PC-9 (cell line): Measurements from ENCODE around the gene GRM7. TPM values are rescaled to one million over a fixed set of nuclear protein-coding genes. Genes with fewer than 3 reads are reported as not detected.

ENCODE experiments used
- BruUV-seq: library from RNA; stranded (reverse); fragments of 400-500 nt; replicated peaks from 2 replicates; lab custom pipeline; 2021; lab: Mats Ljungman, UMichigan
- CTCF ChIA-PET: fragments of 300-600 bp; sonication (Branson Sonifier 250); formaldehyde crosslinking; loops from one replicate; lab custom pipeline; 2022; ENCODE audit warnings: antibody characterized with exemption; lab: Charles Lee
- POLR2A ChIA-PET: fragments of 300-600 bp; sonication (Branson Sonifier 250); formaldehyde crosslinking; loops from one replicate; lab custom pipeline; 2022; ENCODE audit warnings: antibody characterized with exemption; ENCODE audit not compliant: unreplicated experiment; lab: Charles Lee
- DNase-seq, 2 experiments: peaks; one replicate each; pipeline versions ENCODE4 v3.0.0 to v3.0.0-alpha.2; 2015 to 2022; ENCODE audit warnings: mixed read lengths in 1 of 2
- H2AFZ ChIP-seq: fragments of 200-600 bp; sonication (generic); 2 replicates; pipeline ENCODE4 v1.8.1; 2017; ENCODE audit warnings: antibody characterized with exemption
- H3F3A ChIP-seq: fragments of 200-600 bp; sonication (generic); 2 replicates; pipeline ENCODE4 v1.8.1; 2017; ENCODE audit warnings: antibody characterized with exemption, mild to moderate bottlenecking, low read depth; ENCODE audit not compliant: insufficient read depth
- H3K27ac ChIP-seq: fragments of 200-600 bp; sonication (generic); 2 replicates; pipeline ENCODE4 v1.6.1; 2016; ENCODE audit warnings: mixed run types
- H3K27me3 ChIP-seq: fragments of 200-600 bp; sonication (generic); 2 replicates; pipeline ENCODE4 v1.6.1; 2016; ENCODE audit warnings: low read depth, mixed run types; ENCODE audit not compliant: insufficient read depth
- H3K36me3 ChIP-seq: fragments of 200-600 bp; sonication (generic); 2 replicates; pipeline ENCODE4 v1.6.1; 2016; ENCODE audit warnings: low read depth, mixed run types
- H3K4me1 ChIP-seq: fragments of 200-600 bp; sonication (generic); replicated peaks from 2 replicates; pipeline ENCODE4 v1.6.1; 2016; ENCODE audit warnings: mixed run types; ENCODE audit not compliant: insufficient read depth
- H3K4me2 ChIP-seq: fragments of 200-600 bp; sonication (generic); 2 replicates; pipeline ENCODE4 v1.6.1; 2017; ENCODE audit warnings: mixed run types
- H3K4me3 ChIP-seq: fragments of 200-600 bp; sonication (generic); 2 replicates; pipeline ENCODE4 v1.6.1; 2016; ENCODE audit warnings: mixed run types
- H3K79me2 ChIP-seq: fragments of 200-600 bp; sonication (generic); 2 replicates; pipeline ENCODE4 v1.6.1; 2017; ENCODE audit warnings: low read depth, mixed run types
- H3K9me2 ChIP-seq: fragments of 200-600 bp; sonication (generic); 2 replicates; pipeline ENCODE4 v1.8.1; 2017; ENCODE audit warnings: mild to moderate bottlenecking; ENCODE audit not compliant: insufficient read depth
- H3K9me3 ChIP-seq: fragments of 200-600 bp; sonication (generic); 2 replicates; pipeline ENCODE4 v1.8.1; 2016; ENCODE audit warnings: low read depth; ENCODE audit not compliant: insufficient read depth
- H4K20me1 ChIP-seq: fragments of 200-600 bp; sonication (generic); 2 replicates; pipeline ENCODE4 v1.8.1; 2017; ENCODE audit not compliant: insufficient read depth
- CTCF ChIP-seq: fragments of 200-600 bp; sonication (generic); conservative IDR thresholded peaks from 2 replicates; pipeline ENCODE4 v1.6.1; 2017; ENCODE audit warnings: mixed run types, antibody characterized with exemption, mild to moderate bottlenecking, moderate library complexity
- EZH2 ChIP-seq: fragments of 200-600 bp; sonication (generic); IDR thresholded peaks from 2 replicates; pipeline ENCODE4 v1.8.0; 2017; ENCODE audit warnings: antibody characterized with exemption, low read depth
- intact Hi-C: fragments of 100-400 bp; cut with micrococcal nuclease; formaldehyde crosslinking; loops from one replicate; pipeline ENCODE4 v1.10.0; 2022; ENCODE audit not compliant: unreplicated experiment
- total RNA-seq: library from RNA; stranded (reverse); gene quantifications from 2 replicates; pipeline ENCODE4 v1.2.3, GENCODE V29; 2021

GRM7 gene
- total RNA-seq, 1 experiment from 2014 or later = not detected

GRCh38 chr3:7410782-7411181 lies 549.9 kb downstream of the GRM7 start:
- H4K20me1 ChIP-seq = no peaks in the 10 kb centered on the region
- intact Hi-C loops = no loop called here
- H3K9me2 ChIP-seq = 0 out of 2 replicates have a peak, but pooled peaks cover 4% of the 10 kb centered on the region
- ChIA-PET CTCF (no interaction called here), POLR2A (no interaction called here)
- H3K79me2 ChIP-seq = no peaks in the 10 kb centered on the region
- H3F3A ChIP-seq = no peaks in the 10 kb centered on the region
- no peaks in the 10 kb centered on the region for H3K4me1 ChIP-seq
- H3K36me3 ChIP-seq = no peaks in the 10 kb centered on the region
- no TSS peak for BruUV-seq
- H3K27me3 ChIP-seq = 0 out of 2 replicates have a peak, but pooled peaks cover 4% of the 10 kb centered on the region
- no peak overlapping the region for H2AFZ ChIP-seq
- DNase-seq = no peak
- no peak overlapping the region for H3K4me2 ChIP-seq
- H3K4me3 ChIP-seq = no peak overlapping the region
- no peaks in the 10 kb centered on the region for H3K9me3 ChIP-seq
- H3K27ac ChIP-seq = no peak overlapping the region
- TF ChIP-seq EZH2 = no peak
- TF ChIP-seq CTCF = no peak

- Histone ChIP-seq H3K27me3 (no peaks in the 10 kb centered on the region), H4K20me1 (no peaks in the 10 kb centered on the region), H3K36me3 (no peaks in the 10 kb centered on the region), H2AFZ (no peak overlapping the region), H3K4me1 (no peaks in the 10 kb centered on the region), H3K9me2 (no peaks in the 10 kb centered on the region), H3F3A (no peaks in the 10 kb centered on the region), H3K27ac (no peak overlapping the region), H3K4me3 (no peak overlapping the region), H3K4me2 (no peak overlapping the region), H3K9me3 (no peaks in the 10 kb centered on the region), H3K79me2 (no peaks in the 10 kb centered on the region)
- ChIA-PET CTCF (interaction anchor here (0.7 kb wide), 1 partner anchor 816 kb away, joined by 12 read pairs; no protein-coding TSS in a partner anchor), POLR2A (no interaction called here)
- intact Hi-C loops = no loop called here
- BruUV-seq = no TSS peak
- DNase-seq = no peak
- TF ChIP-seq CTCF (peak; percentile 41; the same call in 1 of the 2 replicates), EZH2 (no peak)
These were observed 560.1 kb downstream of the GRM7 start for GRCh38 chr3:7421065-7421464.

GRCh38 chr3:7423036-7423435 lies 562.1 kb downstream of the GRM7 start:
- BruUV-seq = no TSS peak
- TF ChIP-seq CTCF (no peak), EZH2 (no peak)
- intact Hi-C loops = no loop called here

More at GRCh38 chr3:7423036-7423435, 562.1 kb downstream of the GRM7 start:
- Histone ChIP-seq H4K20me1 (no peaks in the 10 kb centered on the region), H2AFZ (no peak overlapping the region), H3K36me3 (no peaks in the 10 kb centered on the region), H3K9me3 (no peaks in the 10 kb centered on the region), H3K4me3 (no peak overlapping the region), H3K27ac (no peak overlapping the region), H3F3A (no peaks in the 10 kb centered on the region), H3K4me1 (no peaks in the 10 kb centered on the region), H3K4me2 (no peak overlapping the region), H3K79me2 (no peaks in the 10 kb centered on the region), H3K9me2 (no peaks in the 10 kb centered on the region), H3K27me3 (no peaks in the 10 kb centered on the region)
- ChIA-PET POLR2A (no interaction called here), CTCF (no interaction called here)
- DNase-seq = no peak
